Transverse colon (tissue), 4 donors: ENCODE data around the gene CHIC2. TPM values are rescaled to one million over a fixed set of nuclear protein-coding genes. Genes with fewer than 3 reads are reported as not detected.

Source experiments
- DNase-seq: peaks from one replicate; pipeline ENCODE4 v3.0.0-alpha.2; 2019
- H3K27ac ChIP-seq, 4 donors: fragments of 200-600 bp; sonication (generic); 2 replicates each; pipeline ENCODE4 v1.5.1; 2016 to 2018; ENCODE audit warnings: inconsistent platforms in 4 of 4
- H3K27me3 ChIP-seq: fragments of 200-600 bp; sonication (generic); 2 replicates; pipeline ENCODE4 v1.5.1; 2017; ENCODE audit warnings: inconsistent platforms
- H3K36me3 ChIP-seq, 4 donors: fragments of 200-600 bp; sonication (generic); 2 replicates each; pipeline ENCODE4 v1.5.1; 2017 to 2019; ENCODE audit warnings: inconsistent platforms in 4 of 4
- H3K4me1 ChIP-seq, 4 donors: fragments of 200-600 bp; sonication (generic); 2 replicates each; pipeline ENCODE4 v1.5.1; 2017 to 2020; ENCODE audit warnings: inconsistent platforms in 4 of 4
- H3K4me3 ChIP-seq, 4 donors: fragments of 200-600 bp; sonication (generic); 1 replicate in 1 of 4; 2 replicates in 3 of 4; pipeline versions ENCODE4 v1.5.1 to v1.6.1; 2017 to 2019; ENCODE audit warnings: inconsistent platforms in 4 of 4
- H3K9me3 ChIP-seq, 2 donors: fragments of 200-600 bp; sonication (generic); 2 replicates each; pipeline ENCODE4 v1.5.1; 2017 to 2019; ENCODE audit warnings: inconsistent platforms in 2 of 2
- EP300 ChIP-seq: sonication (generic); formaldehyde crosslinking; IDR thresholded peaks from one replicate; pipeline ENCODE4 v1.6.1; 2017; ENCODE audit warnings: antibody characterized with exemption, low read depth
- POLR2A ChIP-seq: fragments of 450-650 bp; IDR thresholded peaks from one replicate; pipeline ENCODE4 v1.6.1; 2016; ENCODE audit warnings: antibody characterized with exemption, mild to moderate bottlenecking, moderate library complexity
- POLR2AphosphoS5 ChIP-seq, 3 donors: sonication (generic); formaldehyde crosslinking; IDR thresholded peaks; one replicate each; pipeline ENCODE4 v1.6.1; 2016; ENCODE audit warnings: antibody characterized with exemption in 3 of 3
- WGBS, 2 donors: methylation state at CpG; one replicate each; pipeline ENCODE4 v1.1.5; 2018; ENCODE audit warnings: low coverage in 1 of 2; 5-methylcytosine and 5-hydroxymethylcytosine counted together
- in situ Hi-C, 4 donors: fragments of 200-750 bp; cut with MboI; loops; one replicate each; pipeline versions ENCODE4 v1.15.0 to v1.15.1; 2017; ENCODE audit warnings: low sequenced_read_pairs in 3 of 4, low pct_ligation_motif_present in 1 of 4, low pct_unique_long_range_greater_than_20kb in 1 of 4
- intact Hi-C: fragments of 100-400 bp; cut with DNase I; formaldehyde crosslinking; loops from one replicate; pipeline ENCODE4 v1.15.1; 2023; ENCODE audit warnings: low total_unique reads
- total RNA-seq, 4 donors: library from RNA; depleted of rRNA; stranded (reverse); fragments of >200 nt; gene quantifications; one replicate each; pipeline ENCODE4 v1.1.0, GENCODE V29; 2016
- TF ChIP-seq, protein P1 (sequence below), 5 experiments: fragments of 200-600 bp in 3 of 5; fragments of 450-650 bp in 2 of 5; sonication (generic) in 3 of 5; IDR thresholded peaks; 1 replicate in 2 of 5; 2 replicates in 3 of 5; pipeline ENCODE4 v1.5.1; 2016 to 2017; ENCODE audit warnings: antibody characterized with exemption in 5 of 5, inconsistent platforms in 3 of 5, mild to moderate bottlenecking in 2 of 5, moderate library complexity in 1 of 5

CHIC2 gene
- total RNA-seq, 4 donors from 2014 or later, result 36.2 to 106 (median 52.0) TPM

DNA sequence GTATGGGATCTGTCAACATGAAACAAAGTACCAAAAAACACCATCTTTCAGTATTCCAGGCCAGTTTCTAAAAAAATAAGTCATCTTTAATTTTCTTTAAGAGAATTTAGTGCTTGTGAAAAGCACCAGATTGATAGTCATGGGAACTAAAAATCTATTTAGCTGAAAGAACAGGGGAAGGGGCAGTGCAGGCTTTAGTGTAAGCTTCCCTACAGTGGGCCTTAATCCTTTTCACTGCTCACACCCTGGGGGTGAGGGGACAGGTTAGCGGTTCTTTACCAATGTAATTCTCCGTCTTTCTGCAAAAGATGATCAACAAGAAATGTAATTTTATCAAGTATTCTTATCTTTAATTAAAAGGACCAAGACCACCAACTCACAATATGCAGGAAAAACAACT lies 47.1 kb downstream of the CHIC2 start:
- intact Hi-C loops (no loop called here), in situ Hi-C loops (no loop called here)
- Histone ChIP-seq H3K27ac (no peak overlapping the region), H3K9me3 (no peaks in the 10 kb centered on the region), H3K36me3 (no peaks in the 10 kb centered on the region), H3K4me3 (no peak overlapping the region), H3K27me3 (no peaks in the 10 kb centered on the region), H3K4me1 (peaks cover 0 to 2% (median 0%) of the 10 kb centered on the region in 4 donors)
- no peak for DNase-seq
- 100% methylated on average over 2 of the region's 2 CpGs for WGBS, 2 donors
- TF ChIP-seq, protein P1, sequence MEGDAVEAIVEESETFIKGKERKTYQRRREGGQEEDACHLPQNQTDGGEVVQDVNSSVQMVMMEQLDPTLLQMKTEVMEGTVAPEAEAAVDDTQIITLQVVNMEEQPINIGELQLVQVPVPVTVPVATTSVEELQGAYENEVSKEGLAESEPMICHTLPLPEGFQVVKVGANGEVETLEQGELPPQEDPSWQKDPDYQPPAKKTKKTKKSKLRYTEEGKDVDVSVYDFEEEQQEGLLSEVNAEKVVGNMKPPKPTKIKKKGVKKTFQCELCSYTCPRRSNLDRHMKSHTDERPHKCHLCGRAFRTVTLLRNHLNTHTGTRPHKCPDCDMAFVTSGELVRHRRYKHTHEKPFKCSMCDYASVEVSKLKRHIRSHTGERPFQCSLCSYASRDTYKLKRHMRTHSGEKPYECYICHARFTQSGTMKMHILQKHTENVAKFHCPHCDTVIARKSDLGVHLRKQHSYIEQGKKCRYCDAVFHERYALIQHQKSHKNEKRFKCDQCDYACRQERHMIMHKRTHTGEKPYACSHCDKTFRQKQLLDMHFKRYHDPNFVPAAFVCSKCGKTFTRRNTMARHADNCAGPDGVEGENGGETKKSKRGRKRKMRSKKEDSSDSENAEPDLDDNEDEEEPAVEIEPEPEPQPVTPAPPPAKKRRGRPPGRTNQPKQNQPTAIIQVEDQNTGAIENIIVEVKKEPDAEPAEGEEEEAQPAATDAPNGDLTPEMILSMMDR (IDR thresholded peaks at IDR 0.05), result no peak
- TF ChIP-seq EP300 (no peak), POLR2A (no peak), POLR2AphosphoS5 (IDR thresholded peaks at IDR 0.05) (no peak)

DNA sequence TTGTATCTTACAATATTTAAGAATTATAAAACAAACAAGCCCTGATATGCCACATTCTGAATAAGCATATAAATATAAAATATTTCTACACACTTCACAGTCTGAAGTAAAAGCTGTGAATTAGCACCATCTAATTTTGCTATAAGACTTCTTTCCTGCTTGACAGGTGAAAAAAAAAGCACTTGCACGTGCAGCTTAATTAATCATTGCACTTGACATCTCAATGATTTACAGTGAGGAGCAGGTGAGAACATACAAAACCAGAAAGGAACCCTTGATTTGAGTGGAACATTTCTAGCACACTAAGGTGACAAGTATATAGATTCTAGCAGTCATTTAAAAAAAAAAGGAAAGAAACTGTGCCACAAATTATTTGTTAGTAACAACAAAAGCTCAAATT lies 47.9 kb downstream of the CHIC2 start:
- peaks cover 0 to 2% (median 0%) of the 10 kb centered on the region in 4 donors for H3K4me1 ChIP-seq
- peaks cover 0 to 4% (median 0%) of the 10 kb centered on the region in 4 donors for H3K36me3 ChIP-seq
- no peaks in the 10 kb centered on the region for H3K9me3 ChIP-seq
- H3K27me3 ChIP-seq, result no peaks in the 10 kb centered on the region
- TF ChIP-seq POLR2A (no peak), EP300 (no peak), POLR2AphosphoS5 (IDR thresholded peaks at IDR 0.05) (no peak)
- TF ChIP-seq, protein P1 (IDR thresholded peaks at IDR 0.05), result no peak
- H3K4me3 ChIP-seq, result no peak overlapping the region
- in situ Hi-C loops (no loop called here), intact Hi-C loops (no loop called here)
- no peak overlapping the region for H3K27ac ChIP-seq
- DNase-seq, result no peak
- WGBS, 2 donors, result 43 to 57% methylated on average over 1 of the region's 1 CpG

DNA sequence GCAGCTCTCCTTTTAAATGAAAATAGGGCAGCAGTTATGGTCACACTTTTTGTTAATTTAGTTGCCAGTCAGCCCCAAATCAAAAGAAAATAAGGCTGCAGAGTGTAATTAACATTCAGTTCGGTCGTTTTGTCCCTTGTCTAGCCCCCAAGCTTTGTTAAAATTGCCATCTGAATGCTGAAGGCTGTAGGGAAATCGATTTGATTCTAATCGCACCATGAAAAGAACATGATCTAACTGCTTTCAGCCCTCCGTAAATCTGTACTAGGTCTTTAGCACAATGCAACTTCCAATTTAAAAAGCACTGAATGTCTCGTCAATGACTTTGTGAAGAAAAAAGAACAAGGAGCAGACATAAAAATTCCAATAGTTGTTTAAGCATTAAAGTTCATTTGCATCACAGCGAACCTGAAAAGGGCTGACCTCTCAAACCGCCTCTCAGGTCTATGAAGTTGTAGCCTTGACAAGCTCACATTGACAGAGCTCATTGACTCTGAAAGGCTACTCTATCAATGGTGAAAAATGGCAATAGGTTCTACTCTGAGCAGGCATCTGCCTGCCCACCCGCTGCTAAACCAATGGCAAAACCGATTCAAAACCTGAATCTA lies 48.9 kb downstream of the CHIC2 start:
- WGBS, 2 donors, result 88 to 90% methylated on average over 6 to 10 of the region's 10 CpGs
- in situ Hi-C loops, result no loop called here
- H3K27me3 ChIP-seq, result no peaks in the 10 kb centered on the region
- no peak overlapping the region for H3K4me3 ChIP-seq
- no peak overlapping the region for H3K27ac ChIP-seq
- TF ChIP-seq POLR2A (no peak), POLR2AphosphoS5 (IDR thresholded peaks at IDR 0.05) (no peak), EP300 (no peak)
- TF ChIP-seq, protein P1 (IDR thresholded peaks at IDR 0.05), result no peak
- DNase-seq, result no peak
- H3K4me1 ChIP-seq, result peaks cover 0 to 2% (median 0%) of the 10 kb centered on the region in 4 donors
- peaks cover 0 to 4% (median 0%) of the 10 kb centered on the region in 4 donors for H3K36me3 ChIP-seq
- intact Hi-C loops, result no loop called here
- no peaks in the 10 kb centered on the region for H3K9me3 ChIP-seq

DNA sequence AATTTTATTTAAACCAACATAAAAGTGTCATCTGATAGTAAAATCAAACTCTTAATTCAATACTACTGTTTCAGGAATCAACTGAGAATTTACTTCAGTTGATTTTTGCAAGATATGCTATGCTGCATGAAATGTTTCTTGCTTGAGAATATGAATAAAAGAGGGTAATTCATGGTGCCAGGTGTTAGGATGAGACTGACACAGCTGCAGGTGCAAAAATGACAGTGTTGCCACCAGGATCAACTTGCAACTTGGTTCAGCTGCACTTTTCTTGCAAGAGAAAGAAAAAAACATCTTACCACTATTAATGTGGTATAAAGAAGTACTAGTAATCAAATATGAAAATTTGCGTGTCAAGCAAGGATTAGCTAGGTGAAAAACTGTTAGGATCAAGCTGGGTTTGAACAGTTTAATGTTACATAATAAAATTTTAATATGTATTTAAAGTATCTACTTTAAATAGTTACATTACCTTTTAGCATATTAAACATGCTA lies 49.7 kb downstream of the CHIC2 start:
- no peak overlapping the region for H3K4me3 ChIP-seq
- DNase-seq, result no peak
- 98 to 100% methylated on average over 1 of the region's 1 CpG for WGBS, 2 donors
- H3K9me3 ChIP-seq, result no peaks in the 10 kb centered on the region
- H3K27me3 ChIP-seq, result no peaks in the 10 kb centered on the region
- intact Hi-C loops, result no loop called here
- TF ChIP-seq POLR2AphosphoS5 (IDR thresholded peaks at IDR 0.05), result no peak
- TF ChIP-seq, protein P1 (IDR thresholded peaks at IDR 0.05), result no peak
- TF ChIP-seq POLR2A, result no peak
- no peak for TF ChIP-seq EP300
- in situ Hi-C loops, result no loop called here
- peaks cover 0 to 10% (median 0%) of the 10 kb centered on the region in 4 donors for H3K36me3 ChIP-seq
- H3K4me1 ChIP-seq, result peaks cover 0 to 2% (median 0%) of the 10 kb centered on the region in 4 donors
- no peak overlapping the region for H3K27ac ChIP-seq
